GM12878 (cell line): Measurements from ENCODE around the gene ANKRD13B. TPM values are rescaled to one million over a fixed set of nuclear protein-coding genes. Genes with fewer than 3 reads are reported as not detected.

Source experiments
- ATAC-seq: fragments of 200-7000 bp; cut with Tn5 transposase; 3 replicates; pipeline ENCODE4 v1.9.1; 2020; ENCODE audit warnings: mild to moderate bottlenecking, moderate library complexity
- BruUV-seq: library from RNA; stranded (reverse); fragments of 400-500 nt; replicated peaks from 2 replicates; lab custom pipeline; 2021; lab: Mats Ljungman, UMichigan
- CTCF ChIA-PET: fragments of 300-600 bp; sonication (Branson Sonifier 250); formaldehyde crosslinking; extraction: SDS; loops from one replicate; lab custom pipeline; 2021; ENCODE audit warnings: inconsistent platforms; lab: Yijun Ruan, JAX
- POLR2A ChIA-PET: fragments of 350-600 bp; formaldehyde crosslinking; extraction: SDS; loops from one replicate; lab custom pipeline; 2021; ENCODE audit warnings: inconsistent platforms; lab: Charles Lee
- RAD21 ChIA-PET: fragments of 300-600 bp; sonication (Branson Sonifier 250); formaldehyde crosslinking; loops from one replicate; lab custom pipeline; 2023; ENCODE audit warnings: antibody characterized with exemption; ENCODE audit not compliant: unreplicated experiment; lab: Charles Lee
- SMC1A ChIA-PET: fragments of 300-600 bp; sonication (Branson Sonifier 250); formaldehyde crosslinking; loops from one replicate; lab custom pipeline; 2023; ENCODE audit not compliant: unreplicated experiment, uncharacterized antibody; lab: Charles Lee
- DNase-seq: peaks from one replicate; pipeline ENCODE4 v3.0.0-alpha.2; 2011; ENCODE audit warnings: low read depth, low spot score
- FAIRE-seq: peaks from 3 replicates; lab custom pipeline; 2011; peaks lifted over from hg19 to GRCh38; lab: Jason Lieb, UNC
- H2AFZ ChIP-seq: 2 replicates; pipeline ENCODE4 v1.6.0; 2011; ENCODE audit warnings: low read depth, low read length, control low read depth; ENCODE audit not compliant: control insufficient read depth
- H3K27ac ChIP-seq: 2 replicates; pipeline ENCODE4 v1.5.1; 2011; ENCODE audit warnings: control low read depth; ENCODE audit not compliant: control insufficient read depth, insufficient read depth
- H3K27me3 ChIP-seq, 2 experiments: replicated peaks in 1 of 2; 2 replicates each; pipeline versions ENCODE4 v1.6.0 to v1.6.1; 2011; ENCODE audit warnings: low read length in 1 of 2; ENCODE audit not compliant: control insufficient read depth in 2 of 2, insufficient read depth in 2 of 2
- H3K36me3 ChIP-seq, 2 experiments: 2 replicates each; pipeline ENCODE4 v1.5.1; 2011; ENCODE audit warnings: low read length in 1 of 2; ENCODE audit not compliant: control insufficient read depth in 2 of 2, insufficient read depth in 2 of 2
- H3K4me1 ChIP-seq: 2 replicates; pipeline ENCODE4 v1.6.1; 2011; ENCODE audit warnings: mild to moderate bottlenecking, low read length, moderate library complexity, mixed read lengths; ENCODE audit not compliant: control insufficient read depth, insufficient read depth
- H3K4me2 ChIP-seq: 2 replicates; pipeline ENCODE4 v1.6.0; 2011; ENCODE audit warnings: control low read depth; ENCODE audit not compliant: control insufficient read depth, insufficient read depth
- H3K4me3 ChIP-seq: fragments of 200-600 bp; sonication (generic); 2 replicates; pipeline ENCODE4 v1.5.1; 2016
- H3K79me2 ChIP-seq: 2 replicates; pipeline ENCODE4 v1.6.0; 2011; ENCODE audit warnings: low read length; ENCODE audit not compliant: control insufficient read depth, insufficient read depth
- H3K9ac ChIP-seq: 2 replicates; pipeline ENCODE4 v1.8.0; 2011; ENCODE audit warnings: low read length, control low read depth, mixed read lengths; ENCODE audit not compliant: control insufficient read depth, insufficient read depth
- H3K9me3 ChIP-seq: replicated peaks from 3 replicates; pipeline ENCODE4 v1.5.1; 2011; ENCODE audit warnings: mild to moderate bottlenecking, low read length; ENCODE audit not compliant: control insufficient read depth, insufficient read depth
- H4K20me1 ChIP-seq: 2 replicates; pipeline ENCODE4 v1.6.0; 2011; ENCODE audit not compliant: control insufficient read depth, insufficient read depth
- CHD2 ChIP-seq: IDR thresholded peaks from 2 replicates; pipeline ENCODE4 v1.6.1; 2011; ENCODE audit warnings: low read depth, low read length, improper control_type of control experiment, borderline replicate concordance
- CHD4 ChIP-seq: fragments of 200-600 bp; sonication (generic); IDR thresholded peaks from 2 replicates; pipeline ENCODE4 v1.6.1; 2016; ENCODE audit warnings: mild to moderate bottlenecking
- FOXM1 ChIP-seq: IDR thresholded peaks from 2 replicates; pipeline ENCODE4 v1.6.1; 2012; ENCODE audit warnings: low read depth, mild to moderate bottlenecking, inconsistent platforms, low read length, moderate library complexity
- MXI1 ChIP-seq: fragments of 150-350 bp; IDR thresholded peaks from 2 replicates; pipeline ENCODE4 v1.6.1; 2011; ENCODE audit warnings: low read depth, mild to moderate bottlenecking, inconsistent platforms, low read length, improper control_type of control experiment
- RELA ChIP-seq: fragments of 450-650 bp; IDR thresholded peaks from 2 replicates; pipeline ENCODE4 v1.8.0; 2014; ENCODE audit warnings: borderline replicate concordance; ENCODE audit not compliant: partially characterized antibody
- SP1 ChIP-seq: IDR thresholded peaks from one replicate; pipeline ENCODE4 v1.6.1; 2011; ENCODE audit warnings: low read depth, low read length
- SRF ChIP-seq, 2 experiments: IDR thresholded peaks; 2 replicates each; pipeline ENCODE4 v1.6.1; 2011; ENCODE audit warnings: low read depth in 2 of 2, low read length in 2 of 2, mild to moderate bottlenecking in 1 of 2, moderate library complexity in 1 of 2
- whole genome bisulfite sequencing: methylation state at CpG from one replicate; pipeline ENCODE4 v1.1.6; 2016; ENCODE audit warnings: low lambda C conversion rate; ENCODE audit not compliant: insufficient replicate concordance, insufficient coverage; ENCODE audit errors: missing lambda C conversion rate; 5-methylcytosine and 5-hydroxymethylcytosine counted together
- in situ Hi-C: fragments of 300-500 bp; cut with MboI; formaldehyde crosslinking; loops from 9 replicates; pipeline ENCODE4 v1.14.3; 2018; ENCODE audit warnings: mixed read lengths
- intact Hi-C: fragments of 100-400 bp; cut with micrococcal nuclease; formaldehyde crosslinking; loops from one replicate; pipeline ENCODE4 v1.14.2; 2022; ENCODE audit not compliant: unreplicated experiment
- polyA plus RNA-seq, 11 experiments: library from polyadenylated mRNA; depleted of rRNA in 4 of 11; unstranded in 6 of 11; stranded (reverse) in 5 of 11; fragments of >200 nt; fragmentation: Nextera tagmentation in 4 of 11; fragmentation: Illumina TruSeq in 1 of 11; extraction: Ambion mirVana in 4 of 11; extraction: Trizol in 1 of 11; gene quantifications; 1 replicate in 1 of 11; 2 replicates in 10 of 11; pipeline versions ENCODE4 v1.2.1 to v1.2.3, GENCODE V29; 2011 to 2016; ENCODE audit warnings: inconsistent platforms in 2 of 11, missing spikeins in 2 of 11, low read depth in 1 of 11
- total RNA-seq, 4 experiments: library from RNA; depleted of rRNA in 3 of 4; stranded (reverse); fragments of >200 nt in 3 of 4; fragmentation: Illumina TruSeq in 1 of 4; extraction: Trizol in 1 of 4; gene quantifications; 2 replicates each; pipeline versions ENCODE4 v1.2.1 to v1.2.3, GENCODE V29; 2013 to 2021
- TF ChIP-seq, protein P1 (sequence below): IDR thresholded peaks from 2 replicates; pipeline ENCODE4 v1.6.1; 2011; ENCODE audit warnings: borderline replicate concordance, low read depth, mild to moderate bottlenecking, moderate library complexity, low read length; ENCODE audit not compliant: insufficient read depth, poor library complexity, severe bottlenecking
- TF ChIP-seq, protein P2 (sequence below): fragments of 450-650 bp; IDR thresholded peaks from 2 replicates; pipeline ENCODE4 v1.6.1; 2018; ENCODE audit warnings: mild to moderate bottlenecking, low read depth, moderate library complexity; ENCODE audit not compliant: partially characterized antibody
- TF ChIP-seq, protein P3 (sequence below): fragments of 450-650 bp; IDR thresholded peaks from 2 replicates; pipeline ENCODE4 v1.6.1; 2016; ENCODE audit warnings: mild to moderate bottlenecking

The ANKRD13B gene
- total and polyA plus RNA-seq, 10 of the 15 experiments (the other 5 are each of a cell fraction or from before 2014, with no cell fraction given): 0.18 to 15.0 (median 2.8) TPM

DNA sequence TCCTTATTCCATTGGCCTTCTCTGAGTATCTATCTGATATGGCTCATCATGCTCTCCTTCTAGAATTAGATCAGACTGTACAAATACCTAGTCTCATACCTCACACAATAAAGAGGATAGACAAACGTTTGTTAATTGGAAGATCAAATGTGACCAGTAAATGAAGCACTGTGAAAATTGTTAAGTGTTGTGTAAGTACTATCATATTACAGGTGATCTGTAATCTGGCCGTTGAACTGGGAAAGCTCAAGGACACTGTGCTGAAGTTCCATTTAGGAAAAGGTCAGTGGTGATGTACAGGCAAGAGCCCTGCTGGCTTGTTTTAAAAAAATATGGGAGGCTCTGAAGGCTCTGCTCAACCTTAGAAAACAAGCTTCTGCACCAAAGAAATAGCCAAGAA lies 68.3 kb downstream of the ANKRD13B start:
- no peaks in the 10 kb centered on the region for H3K9me3 ChIP-seq
- SMC1A ChIA-PET: no interaction called here
- TF ChIP-seq, protein P1, sequence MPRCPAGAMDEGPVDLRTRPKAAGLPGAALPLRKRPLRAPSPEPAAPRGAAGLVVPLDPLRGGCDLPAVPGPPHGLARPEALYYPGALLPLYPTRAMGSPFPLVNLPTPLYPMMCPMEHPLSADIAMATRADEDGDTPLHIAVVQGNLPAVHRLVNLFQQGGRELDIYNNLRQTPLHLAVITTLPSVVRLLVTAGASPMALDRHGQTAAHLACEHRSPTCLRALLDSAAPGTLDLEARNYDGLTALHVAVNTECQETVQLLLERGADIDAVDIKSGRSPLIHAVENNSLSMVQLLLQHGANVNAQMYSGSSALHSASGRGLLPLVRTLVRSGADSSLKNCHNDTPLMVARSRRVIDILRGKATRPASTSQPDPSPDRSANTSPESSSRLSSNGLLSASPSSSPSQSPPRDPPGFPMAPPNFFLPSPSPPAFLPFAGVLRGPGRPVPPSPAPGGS: no peak
- TF ChIP-seq, protein P2, sequence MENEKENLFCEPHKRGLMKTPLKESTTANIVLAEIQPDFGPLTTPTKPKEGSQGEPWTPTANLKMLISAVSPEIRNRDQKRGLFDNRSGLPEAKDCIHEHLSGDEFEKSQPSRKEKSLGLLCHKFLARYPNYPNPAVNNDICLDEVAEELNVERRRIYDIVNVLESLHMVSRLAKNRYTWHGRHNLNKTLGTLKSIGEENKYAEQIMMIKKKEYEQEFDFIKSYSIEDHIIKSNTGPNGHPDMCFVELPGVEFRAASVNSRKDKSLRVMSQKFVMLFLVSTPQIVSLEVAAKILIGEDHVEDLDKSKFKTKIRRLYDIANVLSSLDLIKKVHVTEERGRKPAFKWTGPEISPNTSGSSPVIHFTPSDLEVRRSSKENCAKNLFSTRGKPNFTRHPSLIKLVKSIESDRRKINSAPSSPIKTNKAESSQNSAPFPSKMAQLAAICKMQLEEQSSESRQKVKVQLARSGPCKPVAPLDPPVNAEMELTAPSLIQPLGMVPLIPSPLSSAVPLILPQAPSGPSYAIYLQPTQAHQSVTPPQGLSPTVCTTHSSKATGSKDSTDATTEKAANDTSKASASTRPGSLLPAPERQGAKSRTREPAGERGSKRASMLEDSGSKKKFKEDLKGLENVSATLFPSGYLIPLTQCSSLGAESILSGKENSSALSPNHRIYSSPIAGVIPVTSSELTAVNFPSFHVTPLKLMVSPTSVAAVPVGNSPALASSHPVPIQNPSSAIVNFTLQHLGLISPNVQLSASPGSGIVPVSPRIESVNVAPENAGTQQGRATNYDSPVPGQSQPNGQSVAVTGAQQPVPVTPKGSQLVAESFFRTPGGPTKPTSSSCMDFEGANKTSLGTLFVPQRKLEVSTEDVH: no peak
- TF ChIP-seq FOXM1 (no peak), CHD2 (no peak), RELA (no peak), SP1 (no peak), MXI1 (no peak), SRF (IDR thresholded peaks at IDR 0.05; ENCODE audit: low read depth in 2 of 2, low read length in 2 of 2) (no peak), CHD4 (no peak)
- TF ChIP-seq, protein P3, sequence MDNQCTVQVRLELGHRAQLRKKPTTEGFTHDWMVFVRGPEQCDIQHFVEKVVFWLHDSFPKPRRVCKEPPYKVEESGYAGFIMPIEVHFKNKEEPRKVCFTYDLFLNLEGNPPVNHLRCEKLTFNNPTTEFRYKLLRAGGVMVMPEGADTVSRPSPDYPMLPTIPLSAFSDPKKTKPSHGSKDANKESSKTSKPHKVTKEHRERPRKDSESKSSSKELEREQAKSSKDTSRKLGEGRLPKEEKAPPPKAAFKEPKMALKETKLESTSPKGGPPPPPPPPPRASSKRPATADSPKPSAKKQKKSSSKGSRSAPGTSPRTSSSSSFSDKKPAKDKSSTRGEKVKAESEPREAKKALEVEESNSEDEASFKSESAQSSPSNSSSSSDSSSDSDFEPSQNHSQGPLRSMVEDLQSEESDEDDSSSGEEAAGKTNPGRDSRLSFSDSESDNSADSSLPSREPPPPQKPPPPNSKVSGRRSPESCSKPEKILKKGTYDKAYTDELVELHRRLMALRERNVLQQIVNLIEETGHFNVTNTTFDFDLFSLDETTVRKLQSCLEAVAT: no peak
- TF ChIP-seq, all 136 proteins: peak for 0
- H2AFZ ChIP-seq: no peak overlapping the region
- BruUV-seq: no TSS peak
- in situ Hi-C loops: no loop called here
- ChIA-PET POLR2A (no interaction called here), CTCF (interaction anchor here (0.6 kb wide), 1 partner anchor 71 kb away, joined by 3 read pairs; no protein-coding TSS in a partner anchor), RAD21 (no interaction called here)
- H3K4me3 ChIP-seq: no peak overlapping the region
- FAIRE-seq (no peak), ATAC-seq (no peak), DNase-seq (no peak)
- H3K4me1 ChIP-seq: peaks cover 8% of the 10 kb centered on the region
- H3K27ac ChIP-seq: no peak overlapping the region
- H3K79me2 ChIP-seq: no peaks in the 10 kb centered on the region
- 97% methylated on average over 2 of the region's 2 CpGs for WGBS
- H3K27me3 ChIP-seq: no peaks in the 10 kb centered on the region
- no peak overlapping the region for H3K4me2 ChIP-seq
- intact Hi-C loops: no loop called here
- no peak overlapping the region for H3K9ac ChIP-seq
- no peaks in the 10 kb centered on the region for H4K20me1 ChIP-seq
- H3K36me3 ChIP-seq: peaks cover 3 to 25% of the 10 kb centered on the region in 2 experiments; a peak in 3 of 4 replicates
